ENCODE data around the gene RAPGEF5.

GRCh38 chr7:22109761-22110160 is 247.2 kb downstream of the RAPGEF5 start:
- no peak for TF ChIP-seq CTCF (conservative IDR thresholded peaks at IDR 0.05)
- TF ChIP-seq EZH2 (IDR thresholded peaks at IDR 0.05; ENCODE audit: low read depth) = no peak
